ENCODE results near the gene RNF225. TPM values are rescaled to one million over a fixed set of nuclear protein-coding genes. Genes with fewer than 3 reads are reported as not detected.
A peak's percentile ranks its signal among the peaks of the same experiment; 100 is the strongest.

The RNF225 gene
- total and polyA plus RNA-seq, 9 of the 15 experiments (the other 6 are each of a cell fraction or from before 2014, with no cell fraction given): 0.33 TPM; not detected in 8

GRCh38 chr19:58380662-58381459 is 14.6 kb upstream of the RNF225 start, which contains the start of gene ZNF837 (continued):
- no peak for TF ChIP-seq ZNF318 (IDR thresholded peaks at IDR 0.05; ENCODE audit: borderline replicate concordance in 1 of 2, low read depth in 1 of 2)
- peak; percentile 90 for TF ChIP-seq ZBTB17 (CRISPR knock-in tag; IDR thresholded peaks at IDR 0.05)
- TF ChIP-seq GTF2E2 (tag; IDR thresholded peaks at IDR 0.05): peak; percentile 98
- peak; percentile 94 for TF ChIP-seq RBFOX2 (IDR thresholded peaks at IDR 0.05; ENCODE audit: low read depth, low read length)
- TF ChIP-seq NUFIP1 (IDR thresholded peaks at IDR 0.05; ENCODE audit: partially characterized antibody): no peak
- TF ChIP-seq ZNF12 (CRISPR knock-in tag; IDR thresholded peaks at IDR 0.05): no peak
- no peak for TF ChIP-seq DDX20 (tag; IDR thresholded peaks at IDR 0.05; ENCODE audit: low read depth)
- peak; percentile 87 for TF ChIP-seq ASH1L (IDR thresholded peaks at IDR 0.05; ENCODE audit: borderline replicate concordance, low read depth, partially characterized antibody)
- TF ChIP-seq CLOCK (CRISPR knock-in tag; IDR thresholded peaks at IDR 0.05; ENCODE audit: borderline replicate concordance): no peak
- TF ChIP-seq CXXC5 (CRISPR knock-in tag; IDR thresholded peaks at IDR 0.05): peak; percentile 98
- TF ChIP-seq NR0B1 (IDR thresholded peaks at IDR 0.05; ENCODE audit: partially characterized antibody): no peak
- TF ChIP-seq CAMTA2 (CRISPR knock-in tag; conservative IDR thresholded peaks at IDR 0.05): no peak; the same call in 1 of the 2 replicates
